ACC112 (cell line): Measurements from ENCODE around the gene PEA15.

ENCODE experiments used
- H2AFZ ChIP-seq: fragments of 200-600 bp; sonication (generic); one replicate; pipeline ENCODE4 v1.6.0; 2017; ENCODE audit warnings: antibody characterized with exemption, low read length; ENCODE audit not compliant: unreplicated experiment
- H3K27ac ChIP-seq: fragments of 200-600 bp; sonication (generic); 2 replicates; pipeline ENCODE4 v1.5.1; 2014; ENCODE audit warnings: low read depth, mild to moderate bottlenecking, antibody characterized with exemption, low read length, moderate library complexity
- H3K27me3 ChIP-seq: fragments of 200-600 bp; sonication (generic); 2 replicates; pipeline ENCODE4 v1.6.1; 2014; ENCODE audit warnings: mild to moderate bottlenecking, antibody characterized with exemption, low read length, moderate library complexity, mixed read lengths; ENCODE audit not compliant: insufficient read depth
- H3K36me3 ChIP-seq: fragments of 200-600 bp; sonication (generic); 2 replicates; pipeline ENCODE4 v1.6.1; 2016; ENCODE audit warnings: mild to moderate bottlenecking, antibody characterized with exemption, low read length, moderate library complexity, mixed read lengths; ENCODE audit not compliant: insufficient read depth
- H3K4me1 ChIP-seq: fragments of 200-600 bp; sonication (generic); one replicate; pipeline ENCODE4 v1.6.1; 2016; ENCODE audit warnings: low read length, mixed read lengths; ENCODE audit not compliant: insufficient read depth, unreplicated experiment, control insufficient read depth
- H3K4me3 ChIP-seq: fragments of 200-600 bp; sonication (generic); 2 replicates; pipeline ENCODE4 v1.5.1; 2014; ENCODE audit warnings: mild to moderate bottlenecking, low read depth, low read length
- H3K79me2 ChIP-seq: fragments of 200-600 bp; sonication (generic); one replicate; pipeline ENCODE4 v1.6.0; 2016; ENCODE audit warnings: low read length; ENCODE audit not compliant: control insufficient read depth, unreplicated experiment, insufficient read depth

PEA15 gene

GRCh38 chr1:160166166-160166868 lies 38.9 kb upstream of the PEA15 start:
- Histone ChIP-seq H3K36me3 (no peaks in the 10 kb centered on the region), H3K4me1 (peaks cover 5% of the 10 kb centered on the region), H3K4me3 (no peak overlapping the region), H3K27ac (no peak overlapping the region), H3K27me3 (0 out of 2 replicates have a peak, but pooled peaks cover 6% of the 10 kb centered on the region), H2AFZ (no peak overlapping the region), H3K79me2 (no peaks in the 10 kb centered on the region)

GRCh38 chr1:160167056-160167455 lies 38.1 kb upstream of the PEA15 start:
- peaks cover 6% of the 10 kb centered on the region for H3K4me1 ChIP-seq
- H2AFZ ChIP-seq, result no peak overlapping the region
- H3K79me2 ChIP-seq, result no peaks in the 10 kb centered on the region
- H3K4me3 ChIP-seq, result no peak overlapping the region
- H3K27ac ChIP-seq, result no peak overlapping the region
- H3K36me3 ChIP-seq, result no peaks in the 10 kb centered on the region
- 0 out of 2 replicates have a peak, but pooled peaks cover 6% of the 10 kb centered on the region for H3K27me3 ChIP-seq

- Histone ChIP-seq H3K27ac (no peak overlapping the region), H3K4me3 (no peak overlapping the region), H3K27me3 (0 out of 2 replicates have a peak, but pooled peaks cover 9% of the 10 kb centered on the region), H2AFZ (no peak overlapping the region), H3K36me3 (no peaks in the 10 kb centered on the region), H3K4me1 (peaks cover 6% of the 10 kb centered on the region), H3K79me2 (no peaks in the 10 kb centered on the region)
These were observed 37.6 kb upstream of the PEA15 start for GRCh38 chr1:160167580-160167979.

- no peak overlapping the region for H3K27ac ChIP-seq
- H3K36me3 ChIP-seq, result no peaks in the 10 kb centered on the region
- no peak overlapping the region for H2AFZ ChIP-seq
- H3K27me3 ChIP-seq, result 0 out of 2 replicates have a peak, but pooled peaks cover 11% of the 10 kb centered on the region
- H3K79me2 ChIP-seq, result no peaks in the 10 kb centered on the region
- H3K4me1 ChIP-seq, result peaks cover 6% of the 10 kb centered on the region
- H3K4me3 ChIP-seq, result no peak overlapping the region
These were observed 37.2 kb upstream of the PEA15 start for GRCh38 chr1:160168016-160168415.

GRCh38 chr1:160168609-160169369 lies 36.4 kb upstream of the PEA15 start:
- peaks cover 6% of the 10 kb centered on the region for H3K4me1 ChIP-seq
- H2AFZ ChIP-seq, result no peak overlapping the region
- no peaks in the 10 kb centered on the region for H3K79me2 ChIP-seq
- H3K27me3 ChIP-seq, result peaks cover 17% of the 10 kb centered on the region
- no peaks in the 10 kb centered on the region for H3K36me3 ChIP-seq
- no peak overlapping the region for H3K4me3 ChIP-seq
- H3K27ac ChIP-seq, result no peak overlapping the region

- H3K36me3 ChIP-seq, result no peaks in the 10 kb centered on the region
- H3K27ac ChIP-seq, result no peak overlapping the region
- no peak overlapping the region for H2AFZ ChIP-seq
- H3K27me3 ChIP-seq, result peaks cover 27% of the 10 kb centered on the region
- no peak overlapping the region for H3K4me3 ChIP-seq
- no peaks in the 10 kb centered on the region for H3K79me2 ChIP-seq
- H3K4me1 ChIP-seq, result peaks cover 6% of the 10 kb centered on the region
These were observed 35.4 kb upstream of the PEA15 start for GRCh38 chr1:160169553-160170399.

GRCh38 chr1:160171354-160171753 lies 33.8 kb upstream of the PEA15 start:
- H3K4me3 ChIP-seq, result no peak overlapping the region
- no peaks in the 10 kb centered on the region for H3K79me2 ChIP-seq
- H3K36me3 ChIP-seq, result no peaks in the 10 kb centered on the region
- H2AFZ ChIP-seq, result no peak overlapping the region
- H3K27me3 ChIP-seq, result peaks cover 26% of the 10 kb centered on the region
- peaks cover 6% of the 10 kb centered on the region for H3K4me1 ChIP-seq
- no peak overlapping the region for H3K27ac ChIP-seq

- Histone ChIP-seq H3K4me3 (no peak overlapping the region), H2AFZ (no peak overlapping the region), H3K4me1 (peaks cover 6% of the 10 kb centered on the region), H3K27me3 (peaks cover 26% of the 10 kb centered on the region), H3K79me2 (no peaks in the 10 kb centered on the region), H3K27ac (no peak overlapping the region), H3K36me3 (no peaks in the 10 kb centered on the region)
These were observed 33.2 kb upstream of the PEA15 start for GRCh38 chr1:160171980-160172379.

- Histone ChIP-seq H3K27ac (no peak overlapping the region), H3K4me3 (no peak overlapping the region), H3K36me3 (no peaks in the 10 kb centered on the region), H3K4me1 (no peaks in the 10 kb centered on the region), H3K27me3 (peaks cover 39% of the 10 kb centered on the region), H3K79me2 (no peaks in the 10 kb centered on the region), H2AFZ (no peak overlapping the region)
These were observed 28.0 kb upstream of the PEA15 start for GRCh38 chr1:160177231-160177630.

GRCh38 chr1:160177667-160178066 lies 27.5 kb upstream of the PEA15 start:
- no peak overlapping the region for H3K4me3 ChIP-seq
- no peak overlapping the region for H3K27ac ChIP-seq

More at GRCh38 chr1:160177667-160178066, 27.5 kb upstream of the PEA15 start:
- Histone ChIP-seq H3K36me3 (no peaks in the 10 kb centered on the region), H3K4me1 (no peaks in the 10 kb centered on the region), H2AFZ (no peak overlapping the region), H3K27me3 (peaks cover 36% of the 10 kb centered on the region), H3K79me2 (no peaks in the 10 kb centered on the region)
